ENCODE data around the gene FBXL15. TPM values are rescaled to one million over a fixed set of nuclear protein-coding genes. Genes with fewer than 3 reads are reported as not detected.

FBXL15 gene
- total and polyA plus RNA-seq, 9 of the 15 experiments (the other 6 are each of a cell fraction or from before 2014, with no cell fraction given), result 0.08 to 25.9 (median 3.5) TPM

GRCh38 chr10:102409604-102410428 lies 10.8 kb upstream of the FBXL15 start (continued):
- TF ChIP-seq CHD7 (IDR thresholded peaks at IDR 0.05; ENCODE audit: low read depth, low read length) (no peak), IRF1 (CRISPR knock-in tag; IDR thresholded peaks at IDR 0.05; ENCODE audit: borderline replicate concordance) (no peak), PYGO2 (tag; IDR thresholded peaks at IDR 0.05) (no peak), HCFC1 (IDR thresholded peaks at IDR 0.05; ENCODE audit: low read depth, low read length) (no peak)
